ENCODE data around the gene TCF7L2.
A peak's percentile ranks its signal among the peaks of the same experiment; 100 is the strongest.

TCF7L2 gene

GRCh38 chr10:112949875-112950507 is at the start of gene TCF7L2:
Gene TCF7L2 (plus strand): TSS chr10:112950247. CDS start chr10:112950757, 510 bp downstream.
- peak; percentile 92 for DNase-seq

DNA sequence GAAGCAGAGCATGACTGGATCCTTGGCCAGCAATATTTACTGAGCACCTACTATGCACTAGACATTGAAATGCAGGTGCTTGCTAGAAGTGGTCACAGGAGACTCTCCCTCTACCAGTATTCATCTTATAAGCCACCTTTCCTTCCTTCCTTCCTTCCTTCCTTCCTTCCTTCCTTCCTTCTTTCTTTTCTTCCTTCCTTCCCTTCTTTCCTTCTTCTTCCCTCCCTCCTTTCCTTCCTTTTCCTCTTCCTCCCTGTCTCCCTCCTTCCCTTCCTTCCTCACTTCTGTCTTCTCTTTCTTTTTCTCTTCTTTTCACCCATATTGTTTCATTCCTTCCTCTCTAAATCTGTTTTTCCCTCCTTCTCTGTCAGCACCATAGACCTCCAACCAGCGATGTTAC is 47.3 kb upstream of the TCF7L2 start:
- DNase-seq, result no peak

- no peak for DNase-seq
Measured at GRCh38 chr10:112904000-112904399, 46.0 kb upstream of the TCF7L2 start.

GRCh38 chr10:112906945-112907344 is 43.1 kb upstream of the TCF7L2 start:
- DNase-seq, result no peak

DNA sequence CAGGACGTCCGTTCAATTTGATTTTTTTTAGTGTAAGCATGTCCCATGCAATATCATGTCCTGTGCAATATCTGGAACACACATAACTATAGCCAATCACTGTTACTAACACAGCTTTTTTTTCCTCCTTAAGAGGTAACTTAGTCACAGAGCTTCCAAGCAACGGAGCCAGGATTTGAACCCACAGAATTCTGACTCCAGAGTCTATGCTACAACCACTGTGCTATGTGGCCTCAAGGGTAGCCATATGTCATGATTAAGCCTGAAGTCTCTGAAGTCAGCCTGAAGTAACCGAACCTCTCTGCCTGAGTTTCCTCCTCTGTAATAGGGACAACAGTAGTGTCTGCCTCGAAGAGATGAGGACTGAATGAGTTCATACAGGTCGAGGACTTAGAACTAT is 42.2 kb upstream of the TCF7L2 start:
- DNase-seq, result no peak

DNA sequence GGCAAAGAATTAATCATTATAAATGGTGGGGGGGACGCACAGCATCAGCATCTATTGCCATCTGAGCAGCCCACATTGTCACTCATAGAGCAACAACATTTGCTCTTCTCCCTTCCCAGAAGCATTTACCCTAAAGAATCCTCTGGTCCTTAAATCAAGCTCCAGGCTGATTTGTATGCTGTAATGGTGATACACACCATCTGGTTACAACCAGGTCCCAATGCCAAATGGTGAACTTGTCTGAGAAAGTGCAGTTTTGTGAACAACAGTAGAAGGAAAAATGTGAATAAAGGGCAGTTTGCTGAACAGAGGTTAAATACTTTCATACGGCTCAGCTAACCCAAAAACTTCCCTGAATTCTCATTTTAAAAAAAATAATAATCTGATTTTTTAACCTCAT is 38.8 kb upstream of the TCF7L2 start:
- DNase-seq, result no peak

GRCh38 chr10:112912410-112912928 is 37.6 kb upstream of the TCF7L2 start:
- no peak for DNase-seq

GRCh38 chr10:112913255-112913654 is 36.8 kb upstream of the TCF7L2 start:
- DNase-seq, result no peak

DNA sequence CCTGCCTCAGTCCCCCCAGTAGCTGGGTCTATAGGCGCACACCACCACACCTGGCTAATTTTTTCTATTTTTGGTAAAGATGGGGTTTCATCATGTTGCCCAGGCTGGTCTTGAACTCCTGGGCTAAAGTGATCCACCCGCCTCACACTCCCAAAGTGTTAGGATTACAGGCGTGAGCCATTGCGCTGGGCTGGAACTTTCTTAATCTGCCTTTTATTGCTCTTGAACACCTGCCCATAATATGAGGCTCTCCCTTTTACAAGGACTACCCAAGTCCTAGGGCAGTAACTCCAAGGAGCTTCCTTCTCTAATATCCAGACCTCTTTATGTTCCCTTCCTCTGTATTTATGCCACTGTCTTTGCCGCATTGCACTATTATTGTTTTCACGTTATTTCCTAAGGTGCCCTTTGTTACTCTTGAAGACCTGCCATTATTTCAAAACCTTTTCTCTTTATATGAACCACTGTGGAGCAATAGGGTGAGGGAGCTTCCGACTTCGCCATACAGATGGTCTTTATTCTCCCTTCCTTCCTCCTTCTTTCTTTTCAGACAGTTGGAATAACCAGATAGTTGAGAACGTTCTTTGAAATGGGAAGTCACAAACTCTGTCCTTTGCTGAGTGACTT is 36.3 kb upstream of the TCF7L2 start:
- DNase-seq, result no peak

- DNase-seq, result no peak
Measured at GRCh38 chr10:112914288-112914952, 35.6 kb upstream of the TCF7L2 start.

DNA sequence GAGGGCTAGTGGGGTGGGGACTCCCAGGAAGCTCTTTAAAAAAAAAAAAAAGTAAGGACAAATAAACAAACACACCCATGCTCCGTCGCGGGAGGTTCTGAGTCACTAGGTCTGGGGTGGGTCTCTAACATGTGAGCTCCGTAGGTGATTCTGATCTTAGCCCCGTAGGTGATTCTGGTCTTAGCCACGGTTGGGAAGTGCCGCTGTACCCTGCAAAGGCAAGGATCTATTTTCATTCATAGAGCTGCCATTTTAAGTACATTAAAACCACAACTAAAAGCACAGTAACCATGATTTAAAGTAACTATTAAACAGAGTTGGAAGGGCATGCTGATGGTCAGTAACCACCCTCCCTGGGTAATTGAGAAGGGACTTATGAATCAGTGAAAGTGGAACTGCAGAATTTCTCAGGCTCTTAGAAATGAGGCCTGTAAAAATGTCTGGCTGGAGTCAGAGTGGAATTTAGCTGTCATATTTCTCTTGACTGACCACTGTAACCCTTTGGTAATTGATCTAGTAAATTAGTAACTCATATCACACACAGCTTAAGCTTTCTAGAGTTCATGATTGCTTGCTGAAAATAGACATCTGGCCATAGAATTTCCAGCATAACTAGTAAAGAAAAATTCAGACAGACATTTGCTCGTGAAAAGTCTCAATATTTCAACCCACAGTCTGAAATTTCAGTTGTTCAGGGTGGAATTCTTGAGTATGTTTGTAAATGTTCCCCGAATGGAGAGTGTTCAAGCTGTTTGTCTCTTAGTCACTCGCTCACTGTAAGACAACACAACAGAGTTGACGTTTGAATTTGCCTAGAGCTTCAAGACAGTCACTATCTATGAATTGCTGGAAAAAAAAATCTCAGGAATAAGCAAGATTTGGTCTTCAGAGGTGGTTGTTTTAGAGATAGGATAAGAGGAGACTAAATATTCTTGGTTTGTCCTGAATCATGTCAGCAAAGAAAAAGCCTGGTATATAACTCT is 34.2 kb upstream of the TCF7L2 start:
- no peak for DNase-seq

DNA sequence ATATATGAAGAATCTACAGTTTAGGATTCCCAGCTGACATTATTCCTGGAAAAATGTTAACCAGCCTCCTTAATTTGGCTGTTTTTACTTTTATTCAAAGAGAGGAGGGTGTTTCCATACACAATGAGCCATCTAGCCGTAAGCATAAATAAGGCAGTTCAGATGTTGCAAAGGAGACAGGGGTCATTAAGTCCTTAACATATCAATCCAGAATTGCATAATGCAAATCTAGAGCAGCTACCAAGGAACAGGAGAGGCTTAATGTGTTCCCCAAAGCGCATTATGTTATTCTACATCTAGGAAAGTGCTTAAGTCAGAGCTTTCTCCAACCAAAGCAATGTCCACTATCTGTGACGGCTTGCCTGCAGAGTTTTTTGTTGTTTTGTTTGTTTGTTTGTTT is 32.4 kb upstream of the TCF7L2 start:
- DNase-seq, result no peak

- DNase-seq, result no peak
Measured at GRCh38 chr10:112918771-112919170, 31.3 kb upstream of the TCF7L2 start.

GRCh38 chr10:112919721-112920120 is 30.3 kb upstream of the TCF7L2 start:
- no peak for DNase-seq

- DNase-seq, result no peak
Measured at GRCh38 chr10:112926906-112927688, 22.9 kb upstream of the TCF7L2 start.

GRCh38 chr10:112927980-112928379 is 22.1 kb upstream of the TCF7L2 start:
- DNase-seq, result no peak

- no peak for DNase-seq
Measured at GRCh38 chr10:112932658-112933057, 17.4 kb upstream of the TCF7L2 start.

- DNase-seq, result no peak
Measured at GRCh38 chr10:112934193-112934592, 15.9 kb upstream of the TCF7L2 start.

GRCh38 chr10:112938808-112939482 is 11.1 kb upstream of the TCF7L2 start:
- DNase-seq, result no peak

DNA sequence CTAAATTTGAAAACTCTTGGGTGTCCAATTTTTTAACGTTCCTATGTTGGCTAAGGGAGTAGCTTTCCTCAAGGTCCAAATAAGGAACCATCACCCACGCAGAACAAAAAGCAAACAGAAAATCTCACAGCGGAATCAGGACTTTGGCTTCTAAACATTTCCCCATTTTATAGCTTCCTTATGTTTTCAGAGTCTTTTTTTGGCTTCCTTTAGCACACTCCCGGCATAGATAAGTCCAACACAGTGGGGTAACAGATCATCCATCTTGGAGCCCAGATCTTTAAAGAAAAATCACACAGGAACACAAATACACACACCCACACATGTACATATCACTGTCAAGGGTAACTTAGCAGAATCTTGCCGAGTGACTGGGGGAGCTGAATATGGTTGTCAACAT is 4.2 kb upstream of the TCF7L2 start:
- no peak for DNase-seq

DNA sequence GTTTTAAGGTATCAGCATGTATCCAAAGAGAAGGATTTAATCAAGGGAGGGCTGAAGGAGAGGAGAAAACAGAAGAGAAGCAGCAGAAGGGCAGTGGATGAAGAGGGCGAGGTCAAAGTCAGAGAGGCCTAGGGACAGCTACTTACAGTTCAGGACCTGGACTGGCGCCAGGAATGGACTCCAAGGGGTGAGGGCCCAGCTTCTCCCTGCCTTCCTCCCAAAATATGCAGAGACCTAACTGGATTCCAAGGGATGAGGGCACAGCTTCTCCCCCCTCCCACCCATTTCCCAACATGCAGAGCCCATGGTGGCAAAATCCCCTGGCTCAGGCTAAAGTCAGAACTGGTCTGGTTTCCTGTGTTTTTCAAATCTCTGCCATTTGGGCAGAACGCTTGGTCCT is 3.4 kb upstream of the TCF7L2 start:
- no peak for DNase-seq

DNA sequence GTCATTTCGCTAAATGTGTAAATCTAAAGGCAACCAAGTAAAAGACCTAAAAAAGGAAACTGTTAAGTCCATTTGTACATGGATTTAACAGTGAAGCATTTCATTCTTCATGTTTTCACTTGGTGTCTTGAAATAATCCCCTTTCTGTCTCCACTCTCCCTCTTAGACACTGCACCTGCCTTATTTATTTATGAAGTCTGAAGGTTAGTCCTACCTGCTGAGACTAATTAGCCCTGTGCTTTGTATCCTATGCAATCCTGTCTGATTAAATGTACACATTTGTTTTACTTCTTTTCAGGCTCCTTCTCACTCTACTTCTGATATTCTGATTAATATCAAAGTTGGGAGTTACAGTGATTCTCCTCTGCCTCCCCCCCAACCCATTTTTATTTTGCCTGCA is 1.9 kb upstream of the TCF7L2 start:
- no peak for DNase-seq
